Measurements from ENCODE around the gene IPO5. TPM values are rescaled to one million over a fixed set of nuclear protein-coding genes. Genes with fewer than 3 reads are reported as not detected.

Gene IPO5
- total and polyA plus RNA-seq, 2 of the 8 experiments (the other 6 are each of a cell fraction or from before 2014, with no cell fraction given), result 143 to 410 TPM

GRCh38 chr13:97945792-97946419 lies 7.6 kb upstream of the IPO5 start (continued):
- no peak for TF ChIP-seq POLR2AphosphoS5 (IDR thresholded peaks at IDR 0.05; ENCODE audit: low read depth, low read length)
- no peak for TF ChIP-seq RFX5 (IDR thresholded peaks at IDR 0.05; ENCODE audit: borderline replicate concordance, low read depth, low read length)
- no peak for TF ChIP-seq EZH2 (IDR thresholded peaks at IDR 0.05; ENCODE audit: low read depth, low read length, severe bottlenecking)
- TF ChIP-seq POU5F1 (IDR thresholded peaks at IDR 0.05; ENCODE audit: low read depth, low read length), result no peak
